Stimulated activated effector memory CD8-positive, alpha-beta T cell treated with anti-CD3 and anti-CD28 coated beads, Interleukin-12 subunit alpha, Interleukin-12 subunit beta, amount 100 ng/mL, for 72 hours (primary cell): ENCODE measurements around the gene EXT2.

Experiments used
- ATAC-seq: fragments of 150-1000 bp; cut with Tn5 transposase; 2 replicates; pipeline ENCODE4 v1.10.0; 2021
- DNase-seq, 2 donors: peaks; one replicate each; pipeline ENCODE4 v3.0.0; 2021 to 2022; ENCODE audit warnings: low spot score in 2 of 2
- H3K27ac Mint-ChIP-seq: one replicate; pipeline ENCODE4 v1.8.0; 2022; ENCODE audit warnings: mild to moderate bottlenecking, mixed read lengths
- H3K36me3 Mint-ChIP-seq: one replicate; pipeline ENCODE4 v1.8.0; 2022; ENCODE audit warnings: mild to moderate bottlenecking, mixed read lengths
- H3K4me1 Mint-ChIP-seq: one replicate; pipeline ENCODE4 v1.8.0; 2022; ENCODE audit warnings: mixed read lengths
- H3K4me3 Mint-ChIP-seq: one replicate; pipeline ENCODE4 v1.8.0; 2022; ENCODE audit warnings: mild to moderate bottlenecking, mixed read lengths
- H3K9me3 Mint-ChIP-seq: one replicate; pipeline ENCODE4 v1.8.0; 2022; ENCODE audit warnings: mixed read lengths

The EXT2 gene

GRCh38 chr11:44104481-44105294 lies 9.2 kb downstream of the EXT2 start:
- Mint-ChIP-seq H3K27ac (no peak overlapping the region), H3K36me3 (peaks cover 7% of the 10 kb centered on the region), H3K9me3 (no peaks in the 10 kb centered on the region), H3K4me1 (peaks cover 28% of the 10 kb centered on the region), H3K4me3 (no peak overlapping the region)
- peak; percentile 74 for ATAC-seq
- DNase-seq, result peak in 1 of 2 donors; percentile 37

DNA sequence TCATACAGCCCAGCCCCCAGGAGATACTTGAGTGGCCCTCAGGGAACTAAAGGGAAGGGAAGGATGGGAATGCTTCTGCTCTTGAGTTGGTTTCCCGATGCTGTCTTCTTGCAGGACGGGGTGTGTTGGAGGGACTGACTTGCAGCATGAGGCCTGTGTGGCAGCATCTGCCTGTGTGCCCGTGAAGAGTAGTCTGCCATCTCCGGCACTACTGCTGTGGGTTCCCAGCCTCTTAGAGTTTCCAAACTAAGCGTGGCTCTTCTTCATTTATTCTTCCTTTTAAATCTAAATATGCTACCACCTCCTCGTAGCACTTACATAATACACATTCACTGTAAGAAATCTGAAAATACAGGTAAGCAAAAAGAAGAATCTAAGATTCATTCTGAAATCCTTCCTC lies 12.8 kb downstream of the EXT2 start:
- Mint-ChIP-seq H3K9me3 (no peaks in the 10 kb centered on the region), H3K4me3 (no peak overlapping the region), H3K27ac (no peak overlapping the region), H3K36me3 (peaks cover 23% of the 10 kb centered on the region), H3K4me1 (peaks cover 8% of the 10 kb centered on the region)
- ATAC-seq, result no peak
- DNase-seq, result no peak

DNA sequence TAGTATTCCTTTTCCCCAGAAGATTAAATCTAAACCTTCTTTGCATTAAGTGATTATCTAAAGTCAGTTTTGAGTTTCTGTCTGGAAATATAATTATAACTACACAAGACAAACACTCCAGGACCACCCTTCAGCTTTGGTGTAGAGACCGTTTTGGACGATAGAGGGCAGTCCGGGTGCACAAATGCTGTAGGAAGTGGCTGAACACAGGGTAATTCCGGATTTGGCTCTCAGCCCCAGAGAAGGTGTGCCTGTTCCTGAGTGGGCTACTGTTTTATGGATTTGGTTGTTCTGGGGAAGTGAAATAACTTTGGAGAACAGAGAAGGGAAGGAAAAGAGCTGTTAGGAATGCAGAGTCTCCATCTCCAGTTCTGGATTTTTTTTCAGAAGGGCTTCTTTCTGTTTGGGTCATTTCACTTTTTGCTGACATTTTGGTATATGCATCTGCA lies 14.8 kb downstream of the EXT2 start:
- DNase-seq (peak; percentile 42 to 80), ATAC-seq (peak; percentile 89)
- H3K27ac Mint-ChIP-seq, result no peak overlapping the region
- no peaks in the 10 kb centered on the region for H3K9me3 Mint-ChIP-seq
- H3K4me3 Mint-ChIP-seq, result no peak overlapping the region
- peaks cover 35% of the 10 kb centered on the region for H3K36me3 Mint-ChIP-seq
- peaks cover 8% of the 10 kb centered on the region for H3K4me1 Mint-ChIP-seq

GRCh38 chr11:44112091-44112821 lies 16.8 kb downstream of the EXT2 start:
- peaks cover 8% of the 10 kb centered on the region for H3K4me1 Mint-ChIP-seq
- no peaks in the 10 kb centered on the region for H3K9me3 Mint-ChIP-seq
- DNase-seq (no peak), ATAC-seq (no peak)
- no peak overlapping the region for H3K27ac Mint-ChIP-seq
- no peak overlapping the region for H3K4me3 Mint-ChIP-seq
- H3K36me3 Mint-ChIP-seq, result peaks cover 55% of the 10 kb centered on the region

- Mint-ChIP-seq H3K36me3 (peaks cover 63% of the 10 kb centered on the region), H3K4me1 (peaks cover 8% of the 10 kb centered on the region), H3K4me3 (no peak overlapping the region), H3K9me3 (no peaks in the 10 kb centered on the region), H3K27ac (peak overlapping the region; percentile 26)
- ATAC-seq, result no peak
- DNase-seq, result no peak
Measured at GRCh38 chr11:44113018-44113417, 17.5 kb downstream of the EXT2 start.

DNA sequence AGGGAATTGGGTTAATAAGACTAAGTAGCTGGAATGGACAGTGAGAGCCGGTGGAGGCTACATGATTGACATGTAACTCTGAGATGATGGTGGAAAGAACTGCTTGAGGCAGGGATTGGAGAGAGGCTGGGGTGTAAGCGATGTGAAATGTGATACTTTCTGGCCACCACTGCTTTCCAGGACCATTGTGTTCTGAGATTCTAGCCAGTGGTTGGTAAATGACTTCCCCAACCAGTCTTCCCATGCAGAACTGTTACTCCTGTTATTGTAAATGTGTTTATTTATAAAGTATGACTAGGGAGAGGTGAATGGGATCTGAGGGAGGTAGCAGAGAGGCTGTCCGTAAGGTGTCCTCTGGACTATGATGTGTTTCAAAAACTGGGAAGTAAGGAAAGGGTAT lies 18.1 kb downstream of the EXT2 start:
- Mint-ChIP-seq H3K27ac (peak overlapping the region; percentile 26), H3K9me3 (no peaks in the 10 kb centered on the region), H3K4me3 (no peak overlapping the region), H3K36me3 (peaks cover 68% of the 10 kb centered on the region), H3K4me1 (peaks cover 8% of the 10 kb centered on the region)
- DNase-seq, result no peak
- ATAC-seq, result no peak

- Mint-ChIP-seq H3K4me3 (no peak overlapping the region), H3K36me3 (peaks cover 59% of the 10 kb centered on the region), H3K27ac (no peak overlapping the region), H3K4me1 (no peaks in the 10 kb centered on the region), H3K9me3 (no peaks in the 10 kb centered on the region)
- DNase-seq (no peak), ATAC-seq (no peak)
Measured at GRCh38 chr11:44116234-44116830, 20.9 kb downstream of the EXT2 start.

DNA sequence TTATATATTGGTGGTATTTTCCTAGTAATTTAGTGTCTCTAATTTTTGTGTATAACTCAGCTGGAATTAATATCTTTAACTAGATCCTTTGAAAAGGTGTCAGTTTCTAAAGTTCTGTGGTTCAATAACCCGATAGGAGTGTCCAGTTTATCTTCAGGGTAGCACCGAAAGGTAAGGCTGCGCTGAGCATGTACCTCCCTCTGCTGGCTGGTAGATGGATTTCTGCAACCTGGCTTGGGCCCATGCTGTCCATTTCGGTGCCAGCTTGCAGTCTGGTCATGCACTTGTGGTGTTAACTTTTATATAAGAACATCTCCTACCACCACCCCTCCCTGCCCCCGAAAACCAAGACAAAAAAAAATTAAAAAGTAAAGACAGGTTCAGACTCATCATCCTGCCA lies 24.7 kb downstream of the EXT2 start:
- H3K9me3 Mint-ChIP-seq, result no peaks in the 10 kb centered on the region
- no peak for ATAC-seq

GRCh38 chr11:44125598-44125997 lies 30.1 kb downstream of the EXT2 start:
- DNase-seq (no peak), ATAC-seq (no peak)
- Mint-ChIP-seq H3K36me3 (peaks cover 58% of the 10 kb centered on the region), H3K9me3 (no peaks in the 10 kb centered on the region), H3K4me3 (no peak overlapping the region), H3K4me1 (peaks cover 6% of the 10 kb centered on the region), H3K27ac (no peak overlapping the region)

More for the DNA sequence above, 24.7 kb downstream of the EXT2 start:
- DNase-seq, result no peak
- H3K4me1 Mint-ChIP-seq, result peaks cover 6% of the 10 kb centered on the region
- H3K4me3 Mint-ChIP-seq, result no peak overlapping the region
- no peak overlapping the region for H3K27ac Mint-ChIP-seq
- peaks cover 53% of the 10 kb centered on the region for H3K36me3 Mint-ChIP-seq

DNA sequence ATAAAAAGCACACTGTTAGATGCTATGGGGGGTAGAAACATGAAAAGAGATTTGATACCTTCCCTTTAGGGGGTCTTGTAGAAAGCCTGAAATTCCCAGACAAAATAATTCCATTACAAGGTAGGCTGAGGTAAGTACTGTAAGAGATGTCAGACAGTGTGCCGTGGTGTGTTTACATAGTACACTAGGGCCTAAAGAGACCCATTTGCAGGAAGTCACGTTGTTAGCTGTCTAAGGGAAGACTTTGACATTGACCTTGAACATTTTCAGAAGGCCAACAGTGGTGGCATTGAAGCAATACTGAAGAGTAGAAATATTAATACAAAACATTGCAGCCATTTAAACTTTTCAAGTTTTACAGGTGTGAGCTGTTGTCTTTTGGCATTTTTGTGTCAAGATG lies 30.8 kb downstream of the EXT2 start:
- Mint-ChIP-seq H3K9me3 (no peaks in the 10 kb centered on the region), H3K36me3 (peaks cover 65% of the 10 kb centered on the region), H3K4me1 (peaks cover 6% of the 10 kb centered on the region), H3K4me3 (no peak overlapping the region), H3K27ac (no peak overlapping the region)
- ATAC-seq (no peak), DNase-seq (no peak)

DNA sequence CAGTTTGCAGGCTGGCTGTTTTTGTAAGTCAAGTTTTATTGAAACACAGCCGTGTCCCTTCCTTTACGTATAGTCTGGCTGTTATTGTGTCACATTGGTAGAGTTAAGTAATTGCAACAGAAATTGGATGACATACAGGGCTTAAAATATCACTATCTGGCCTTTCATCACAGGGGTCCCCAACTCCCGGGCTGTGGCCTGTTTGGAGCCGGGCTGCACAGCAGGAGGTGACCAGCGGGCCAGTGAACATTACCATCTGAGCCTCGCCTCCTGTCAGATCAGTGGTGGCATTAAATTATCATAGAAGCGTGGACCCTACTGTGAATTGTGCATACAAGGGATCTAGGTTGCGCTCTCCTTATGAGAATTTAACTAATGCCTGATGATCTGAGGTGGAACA lies 31.7 kb downstream of the EXT2 start:
- H3K4me1 Mint-ChIP-seq, result no peaks in the 10 kb centered on the region
- DNase-seq (no peak), ATAC-seq (no peak)
- H3K27ac Mint-ChIP-seq, result no peak overlapping the region
- no peak overlapping the region for H3K4me3 Mint-ChIP-seq
- H3K36me3 Mint-ChIP-seq, result peaks cover 69% of the 10 kb centered on the region
- H3K9me3 Mint-ChIP-seq, result no peaks in the 10 kb centered on the region

GRCh38 chr11:44128729-44129128 lies 33.3 kb downstream of the EXT2 start:
- no peaks in the 10 kb centered on the region for H3K4me1 Mint-ChIP-seq
- no peak overlapping the region for H3K27ac Mint-ChIP-seq
- no peak overlapping the region for H3K4me3 Mint-ChIP-seq
- H3K9me3 Mint-ChIP-seq, result no peaks in the 10 kb centered on the region
- ATAC-seq (no peak), DNase-seq (no peak)
- peaks cover 81% of the 10 kb centered on the region for H3K36me3 Mint-ChIP-seq

DNA sequence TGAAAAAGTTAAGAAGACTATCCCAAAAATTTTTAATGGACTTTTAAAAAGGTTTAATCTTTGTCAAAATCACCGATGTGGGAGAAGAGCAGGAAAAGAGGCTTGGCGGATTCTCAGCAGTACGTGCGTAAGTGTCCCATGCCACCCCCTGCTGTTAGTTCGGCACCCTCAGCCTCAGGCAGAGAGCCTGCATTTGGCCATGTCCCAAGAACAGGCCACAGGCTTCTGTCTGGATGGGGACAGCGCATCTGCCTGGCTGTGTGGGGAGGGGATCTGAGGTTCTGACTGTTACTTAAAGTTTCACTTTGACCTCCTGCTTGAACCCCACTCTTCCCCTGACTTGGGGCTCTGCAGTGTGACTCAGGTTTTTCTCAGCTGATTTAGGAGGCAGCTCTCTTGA lies 35.3 kb downstream of the EXT2 start:
- Mint-ChIP-seq H3K4me3 (no peak overlapping the region), H3K9me3 (no peaks in the 10 kb centered on the region), H3K36me3 (peaks cover 71% of the 10 kb centered on the region), H3K27ac (no peak overlapping the region), H3K4me1 (no peaks in the 10 kb centered on the region)
- ATAC-seq (no peak), DNase-seq (no peak)

GRCh38 chr11:44133335-44133946 lies 38.0 kb downstream of the EXT2 start:
- Mint-ChIP-seq H3K36me3 (peaks cover 50% of the 10 kb centered on the region), H3K9me3 (no peaks in the 10 kb centered on the region), H3K4me1 (peaks cover 5% of the 10 kb centered on the region), H3K27ac (no peak overlapping the region), H3K4me3 (no peak overlapping the region)
- DNase-seq, result no peak
- ATAC-seq, result no peak

DNA sequence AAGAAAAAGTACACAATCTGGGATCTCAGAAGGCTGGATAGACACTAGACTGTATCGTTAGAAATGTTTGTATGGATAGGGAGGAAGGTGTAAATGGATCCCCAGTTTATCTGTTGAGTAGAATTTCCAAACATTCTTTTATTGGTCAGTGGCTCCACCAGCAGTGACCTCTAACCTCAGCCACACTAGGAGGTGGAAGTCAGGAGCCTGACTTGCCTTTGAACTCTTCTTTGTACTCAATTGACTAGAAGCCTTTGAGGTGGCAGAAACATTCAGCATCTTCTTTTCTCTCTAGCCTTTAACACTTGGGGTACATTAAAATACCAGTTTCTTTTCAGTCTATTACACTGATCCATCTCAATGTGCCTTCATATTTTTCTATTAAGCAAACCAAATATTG lies 39.1 kb downstream of the EXT2 start:
- Mint-ChIP-seq H3K4me1 (peaks cover 5% of the 10 kb centered on the region), H3K36me3 (peaks cover 50% of the 10 kb centered on the region), H3K27ac (no peak overlapping the region), H3K9me3 (no peaks in the 10 kb centered on the region), H3K4me3 (no peak overlapping the region)
- DNase-seq (no peak), ATAC-seq (no peak)
